Measurements from ENCODE around the gene SHC3.

Gene SHC3

DNA sequence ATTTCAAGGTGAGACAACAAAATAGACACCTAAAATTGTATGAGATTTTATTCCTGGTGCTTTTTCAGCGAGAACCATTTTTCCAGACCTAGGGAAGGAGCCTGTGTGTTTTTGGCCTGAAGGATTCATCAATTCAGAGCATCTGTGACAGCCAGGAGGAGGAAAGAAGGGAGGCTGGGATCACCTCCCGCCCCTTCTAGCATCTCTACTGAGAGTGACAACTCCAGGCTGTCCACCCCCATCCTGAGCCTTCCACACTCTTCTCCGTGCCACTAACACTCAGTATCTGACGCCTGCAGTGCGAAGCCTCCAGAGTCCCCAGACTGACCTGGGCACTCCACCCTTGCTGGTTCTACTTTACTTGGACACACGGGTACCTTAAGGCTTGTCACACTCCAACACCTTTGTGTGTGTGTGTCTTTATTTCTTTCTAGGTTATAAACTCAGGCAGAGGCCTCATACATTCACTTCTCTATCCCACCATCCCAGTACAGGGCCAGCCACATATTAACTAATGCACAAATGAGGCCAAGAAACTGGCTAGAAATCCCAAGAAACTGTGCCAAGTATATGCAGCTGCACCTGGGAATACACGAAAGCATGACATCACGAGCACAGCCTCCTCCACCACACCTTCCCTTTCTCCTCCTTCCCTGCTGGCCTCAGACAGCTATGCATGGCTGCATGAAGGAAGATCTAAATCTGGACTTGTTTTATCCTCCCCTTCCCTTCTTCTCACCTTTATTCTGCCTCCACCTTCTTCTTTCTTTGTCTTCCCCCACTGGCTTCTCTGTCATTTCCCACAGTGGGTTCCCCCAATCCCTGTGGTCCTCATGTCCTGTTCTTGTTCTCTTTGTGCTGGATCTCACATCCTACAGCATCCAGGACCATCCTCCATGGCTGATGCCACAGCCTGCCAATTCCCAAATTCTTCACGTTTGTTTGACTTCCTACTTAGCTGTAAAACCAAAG lies 171.3 kb downstream of the SHC3 start:
- DNase-seq (ENCODE audit: extremely low read depth in 1 of 2, low read depth in 1 of 2), result no peak

- no peak for DNase-seq (ENCODE audit: extremely low read depth in 1 of 2, low read depth in 1 of 2)
These were observed 172.4 kb downstream of the SHC3 start for GRCh38 chr9:89006267-89006666.

GRCh38 chr9:89005323-89005722 lies 173.3 kb downstream of the SHC3 start:
- no peak for DNase-seq (ENCODE audit: extremely low read depth in 1 of 2, low read depth in 1 of 2)

GRCh38 chr9:89002987-89003386 lies 175.6 kb downstream of the SHC3 start:
- no peak for DNase-seq (ENCODE audit: extremely low read depth in 1 of 2, low read depth in 1 of 2)

DNA sequence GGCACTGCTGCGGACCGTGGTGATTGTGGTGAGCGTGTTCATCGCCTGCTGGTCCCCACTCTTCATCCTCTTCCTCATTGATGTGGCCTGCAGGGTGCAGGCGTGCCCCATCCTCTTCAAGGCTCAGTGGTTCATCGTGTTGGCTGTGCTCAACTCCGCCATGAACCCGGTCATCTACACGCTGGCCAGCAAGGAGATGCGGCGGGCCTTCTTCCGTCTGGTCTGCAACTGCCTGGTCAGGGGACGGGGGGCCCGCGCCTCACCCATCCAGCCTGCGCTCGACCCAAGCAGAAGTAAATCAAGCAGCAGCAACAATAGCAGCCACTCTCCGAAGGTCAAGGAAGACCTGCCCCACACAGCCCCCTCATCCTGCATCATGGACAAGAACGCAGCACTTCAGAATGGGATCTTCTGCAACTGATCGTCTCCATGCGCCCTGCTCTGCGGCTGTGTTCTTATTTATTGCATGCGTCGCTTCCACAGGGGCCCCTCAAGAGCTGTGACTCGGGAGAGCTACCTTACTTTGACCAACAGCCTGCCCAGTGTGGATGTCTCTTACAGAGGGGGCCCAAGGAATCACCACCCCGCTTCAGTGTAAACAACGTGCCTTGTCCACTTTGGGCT lies 176.6 kb downstream of the SHC3 start:
- DNase-seq (ENCODE audit: extremely low read depth in 1 of 2, low read depth in 1 of 2), result no peak

DNA sequence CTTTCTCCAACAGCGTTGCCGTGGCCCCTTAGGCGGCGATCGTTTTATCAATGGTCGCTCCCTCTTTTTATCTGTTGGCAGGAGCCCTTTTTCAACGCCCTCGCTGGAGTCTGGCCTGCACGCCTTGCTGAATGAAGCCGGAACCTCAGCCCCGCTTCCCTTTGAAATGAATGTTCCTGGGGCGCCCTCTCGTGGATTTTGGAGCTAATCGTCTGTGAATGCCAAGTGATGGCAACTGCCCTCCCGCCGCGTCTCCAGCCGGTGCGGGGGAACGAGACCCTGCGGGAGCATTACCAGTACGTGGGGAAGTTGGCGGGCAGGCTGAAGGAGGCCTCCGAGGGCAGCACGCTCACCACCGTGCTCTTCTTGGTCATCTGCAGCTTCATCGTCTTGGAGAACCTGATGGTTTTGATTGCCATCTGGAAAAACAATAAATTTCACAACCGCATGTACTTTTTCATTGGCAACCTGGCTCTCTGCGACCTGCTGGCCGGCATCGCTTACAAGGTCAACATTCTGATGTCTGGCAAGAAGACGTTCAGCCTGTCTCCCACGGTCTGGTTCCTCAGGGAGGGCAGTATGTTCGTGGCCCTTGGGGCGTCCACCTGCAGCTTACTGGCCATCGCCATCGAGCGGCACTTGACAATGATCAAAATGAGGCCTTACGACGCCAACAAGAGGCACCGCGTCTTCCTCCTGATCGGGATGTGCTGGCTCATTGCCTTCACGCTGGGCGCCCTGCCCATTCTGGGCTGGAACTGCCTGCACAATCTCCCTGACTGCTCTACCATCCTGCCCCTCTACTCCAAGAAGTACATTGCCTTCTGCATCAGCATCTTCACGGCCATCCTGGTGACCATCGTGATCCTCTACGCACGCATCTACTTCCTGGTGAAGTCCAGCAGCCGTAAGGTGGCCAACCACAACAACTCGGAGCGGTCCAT lies 177.4 kb downstream of the SHC3 start:
- peak; percentile 40 to 67 for DNase-seq (ENCODE audit: extremely low read depth in 1 of 2, low read depth in 1 of 2)

DNA sequence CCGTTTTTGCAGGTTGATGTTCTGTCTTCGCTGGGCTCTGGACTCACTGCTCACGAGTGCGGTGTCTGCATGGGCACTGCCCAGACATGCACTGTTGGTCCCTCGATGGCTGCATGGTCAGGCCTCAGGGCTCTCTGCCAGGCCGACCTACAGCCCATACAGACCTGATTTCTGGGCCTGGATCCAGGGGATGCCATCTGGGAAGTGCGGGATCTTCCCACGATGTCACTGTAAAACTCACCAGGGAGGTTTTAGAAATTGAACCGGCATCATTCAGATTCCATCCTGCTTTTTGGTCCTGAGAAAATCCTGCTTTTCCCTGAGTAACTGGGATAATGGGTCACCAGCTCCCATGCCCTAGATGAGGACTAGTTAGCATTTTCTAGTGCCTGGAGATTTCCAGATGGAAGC lies 178.2 kb downstream of the SHC3 start:
- no peak for DNase-seq (ENCODE audit: extremely low read depth in 1 of 2, low read depth in 1 of 2)

GRCh38 chr9:88998911-88999310 lies 179.7 kb downstream of the SHC3 start:
- no peak for DNase-seq (ENCODE audit: extremely low read depth in 1 of 2, low read depth in 1 of 2)

GRCh38 chr9:88998503-88998902 lies 180.1 kb downstream of the SHC3 start:
- DNase-seq (ENCODE audit: extremely low read depth in 1 of 2, low read depth in 1 of 2), result no peak

DNA sequence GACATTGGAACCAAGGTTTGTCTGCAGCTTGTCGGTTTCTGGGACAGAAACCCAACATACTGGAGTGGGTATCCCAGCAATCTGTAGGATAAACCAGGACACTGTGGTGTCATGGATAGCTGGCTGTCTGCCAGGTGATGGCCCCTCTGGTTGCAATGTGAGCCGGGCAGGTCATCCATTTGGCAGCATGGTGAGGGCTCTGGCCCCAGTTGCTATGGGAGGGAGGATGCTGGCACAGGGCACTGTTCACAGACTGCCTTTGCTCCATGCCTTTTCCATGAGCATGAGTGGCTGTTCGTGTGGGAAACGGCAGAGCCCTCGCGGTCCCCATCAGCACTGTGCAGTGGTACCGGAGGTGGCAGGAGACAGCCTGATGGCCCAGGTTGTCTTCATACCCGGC lies 181.0 kb downstream of the SHC3 start:
- no peak for DNase-seq (ENCODE audit: extremely low read depth in 1 of 2, low read depth in 1 of 2)

GRCh38 chr9:88996921-88997235 lies 181.7 kb downstream of the SHC3 start:
- no peak for DNase-seq (ENCODE audit: extremely low read depth in 1 of 2, low read depth in 1 of 2)

DNA sequence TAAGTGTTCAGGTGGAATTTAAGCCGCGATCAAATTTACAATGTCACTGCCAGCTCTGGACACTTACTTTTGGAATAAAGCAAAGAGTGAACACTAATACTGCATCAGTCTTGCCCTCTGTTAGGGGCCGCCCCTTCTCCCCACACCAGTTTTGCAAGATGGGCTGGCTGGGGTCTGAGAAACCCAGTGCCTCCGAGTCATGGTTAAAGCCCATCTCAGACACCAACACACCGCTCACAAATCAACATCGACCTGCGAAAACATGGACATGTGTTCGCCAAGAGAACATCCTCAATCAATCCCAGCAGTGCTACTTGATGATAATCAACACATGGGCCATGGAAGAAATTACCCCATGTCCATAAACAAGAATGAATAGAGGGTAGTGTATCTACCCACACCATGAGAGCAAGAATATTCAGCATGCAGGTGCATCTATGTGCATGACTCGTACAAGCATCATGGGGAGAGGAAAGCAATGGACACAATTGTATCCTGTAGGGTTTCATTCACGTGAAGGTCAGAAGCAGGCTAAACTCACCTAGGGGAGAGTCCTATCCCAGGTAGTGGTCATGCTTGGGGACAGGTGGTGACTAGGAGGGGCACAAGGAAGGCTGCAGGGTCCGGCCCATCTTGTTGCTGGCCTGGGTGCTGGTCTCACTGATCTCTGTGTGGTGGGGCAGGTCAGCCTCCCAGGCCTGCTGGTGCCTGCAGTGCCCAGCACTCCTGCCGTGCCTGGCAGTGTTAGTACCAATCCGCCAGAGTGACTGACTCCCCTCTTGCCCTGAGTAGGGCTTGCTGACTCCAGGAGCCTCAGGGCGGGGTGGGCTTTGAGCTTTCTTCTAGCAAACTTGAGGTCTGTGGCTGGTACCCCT lies 182.3 kb downstream of the SHC3 start:
- DNase-seq (ENCODE audit: extremely low read depth in 1 of 2, low read depth in 1 of 2), result no peak

- DNase-seq (ENCODE audit: extremely low read depth in 1 of 2, low read depth in 1 of 2), result no peak
These were observed 183.0 kb downstream of the SHC3 start for GRCh38 chr9:88995627-88996026.

DNA sequence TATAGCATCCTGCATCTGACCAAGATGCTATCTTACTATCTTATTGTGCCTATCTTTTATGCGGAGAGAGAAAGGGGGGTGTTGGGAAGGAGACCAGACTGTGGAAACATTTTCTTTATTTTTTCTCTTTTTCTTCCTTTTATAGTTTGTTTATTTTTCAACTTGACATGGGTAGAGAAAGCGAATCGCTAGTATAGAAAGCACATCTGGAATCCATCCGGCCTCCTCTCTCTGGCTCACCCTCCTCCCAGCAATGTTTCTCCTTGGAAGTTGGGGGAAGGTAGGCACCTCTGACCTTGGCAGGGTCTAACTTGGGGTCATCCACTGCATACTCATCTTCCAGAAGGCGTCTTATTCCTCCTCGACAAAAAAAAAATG lies 183.4 kb downstream of the SHC3 start:
- DNase-seq (ENCODE audit: extremely low read depth in 1 of 2, low read depth in 1 of 2), result no peak

GRCh38 chr9:88994469-88995199 lies 184.0 kb downstream of the SHC3 start:
- DNase-seq (ENCODE audit: extremely low read depth in 1 of 2, low read depth in 1 of 2), result no peak

DNA sequence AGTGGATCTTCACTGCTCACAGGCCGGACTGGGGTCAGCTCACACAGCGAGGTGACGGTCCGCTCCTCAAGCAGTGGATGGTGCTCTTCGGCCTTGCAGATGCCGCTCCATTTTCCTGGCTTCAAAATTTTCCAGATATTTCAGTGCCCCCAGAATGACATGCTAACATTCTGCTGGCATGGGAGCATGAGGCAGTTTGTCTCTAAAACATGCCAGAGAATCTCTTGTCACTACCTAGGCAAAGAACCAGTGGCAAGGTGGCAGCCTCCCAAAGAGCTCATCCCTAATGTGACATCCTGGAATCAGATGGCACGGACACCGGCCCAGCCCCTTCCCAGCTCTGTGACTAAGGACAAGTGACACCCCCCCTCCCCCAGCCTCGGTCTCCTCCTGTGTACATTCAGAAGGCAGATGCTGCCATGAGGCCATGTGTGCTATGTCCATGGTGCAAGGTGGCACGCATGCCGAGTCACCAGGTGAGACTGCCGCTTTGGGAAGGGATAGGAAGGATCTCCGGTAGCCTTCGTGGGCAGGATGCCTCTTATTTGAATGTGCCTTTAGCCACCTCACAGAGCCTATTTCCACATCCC lies 184.7 kb downstream of the SHC3 start:
- no peak for DNase-seq (ENCODE audit: extremely low read depth in 1 of 2, low read depth in 1 of 2)

- DNase-seq (ENCODE audit: extremely low read depth in 1 of 2, low read depth in 1 of 2), result no peak
These were observed 185.3 kb downstream of the SHC3 start for GRCh38 chr9:88993327-88993726.

DNA sequence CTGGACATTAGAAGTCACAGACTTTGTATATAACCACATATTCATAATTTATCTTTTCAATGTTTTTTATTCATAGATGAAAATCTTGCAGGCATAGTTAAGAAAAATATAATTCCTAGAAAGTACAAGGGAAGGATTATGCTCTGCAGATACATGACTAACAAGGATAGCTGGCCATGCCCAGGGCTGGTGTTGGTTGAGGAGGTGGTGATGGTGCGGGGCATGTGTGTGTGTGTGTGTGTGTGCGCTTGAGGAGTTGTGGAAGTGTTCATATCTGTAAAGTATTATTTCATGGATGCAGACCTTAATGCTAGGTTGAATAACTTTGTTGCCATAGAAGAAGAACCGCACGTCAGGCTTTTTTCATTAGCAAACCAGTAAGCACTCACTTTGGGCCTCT lies 186.1 kb downstream of the SHC3 start:
- no peak for DNase-seq (ENCODE audit: extremely low read depth in 1 of 2, low read depth in 1 of 2)

All from stimulated activated CD8-positive, alpha-beta memory T cell treated with anti-CD3 and anti-CD28 coated beads, Interleukin-7, amount 100 ng/mL, for 48 hours (primary cell).